Mesenteric fat pad (tissue), 1 donor: ENCODE results near the gene USP47. TPM values are rescaled to one million over a fixed set of nuclear protein-coding genes. Genes with fewer than 3 reads are reported as not detected.

Experiments
- DNase-seq: peaks from one replicate; pipeline ENCODE4 v3.0.0-alpha.2; 2020; ENCODE audit warnings: low spot score
- total RNA-seq: library from RNA; stranded (reverse); fragmentation: NEBNext Ultra II Directional; extraction: Animal tissue kit (Norgen Biotek cat#: 25700); gene quantifications from one replicate; pipeline ENCODE4 v1.2.1, GENCODE V29; 2021
- donor health status: DM: yes; HTN: yes; CAD: no.

USP47 gene
- total RNA-seq, 1 donor from 2014 or later, result 53.3 TPM

- DNase-seq, result peak; percentile 89
Observed at GRCh38 chr11:11978792-11979487, 137.2 kb downstream of the USP47 start.

- DNase-seq, result peak; percentile 80
Observed at GRCh38 chr11:11979488-11980117, 137.8 kb downstream of the USP47 start.

- no peak for DNase-seq
Observed at GRCh38 chr11:11980200-11980599, 138.4 kb downstream of the USP47 start.

- DNase-seq, result no peak
Observed at GRCh38 chr11:11980841-11981308, 139.1 kb downstream of the USP47 start.

- no peak for DNase-seq
Observed at GRCh38 chr11:11981364-11981763, 139.6 kb downstream of the USP47 start.

- no peak for DNase-seq
Observed at GRCh38 chr11:11981840-11982239, 140.1 kb downstream of the USP47 start.

- peak; percentile 89 for DNase-seq
Observed at GRCh38 chr11:11982461-11982860, 140.7 kb downstream of the USP47 start.

- no peak for DNase-seq
Observed at GRCh38 chr11:11982975-11983374, 141.2 kb downstream of the USP47 start.

- peak; percentile 55 for DNase-seq
Observed at GRCh38 chr11:11983427-11983826, 141.7 kb downstream of the USP47 start.

- peak; percentile 45 for DNase-seq
Observed at GRCh38 chr11:11984563-11984962, 142.8 kb downstream of the USP47 start.

GRCh38 chr11:11985016-11985715, 143.4 kb downstream of the USP47 start:
- DNase-seq, result peak; percentile 67

GRCh38 chr11:11985954-11986949, 144.5 kb downstream of the USP47 start:
- peak; percentile 43 for DNase-seq

- peak; percentile 33 for DNase-seq
Observed at GRCh38 chr11:11987503-11988022, 145.8 kb downstream of the USP47 start.

GRCh38 chr11:11988099-11988651, 146.4 kb downstream of the USP47 start:
- peak; percentile 71 for DNase-seq

- DNase-seq, result peak; percentile 26
Observed at GRCh38 chr11:11988681-11989261, 147.0 kb downstream of the USP47 start.

GRCh38 chr11:11989774-11990744, 148.3 kb downstream of the USP47 start:
- DNase-seq, result peak; percentile 55

- no peak for DNase-seq
Observed at GRCh38 chr11:11992257-11993212, 150.8 kb downstream of the USP47 start.

GRCh38 chr11:11993839-11994238, 152.1 kb downstream of the USP47 start:
- no peak for DNase-seq
